Tibial nerve (tissue), 4 donors: ENCODE measurements around the gene MYH14. TPM values are rescaled to one million over a fixed set of nuclear protein-coding genes. Genes with fewer than 3 reads are reported as not detected.
"Not testable (repeated sequence)": the region's sequence is repeated elsewhere in the genome, so short reads cannot be mapped to it uniquely, and the experiment has no call there.

Experiments
- DNase-seq, 2 donors: peaks; one replicate each; pipeline ENCODE4 v3.0.0-alpha.2; 2019; ENCODE audit warnings: low spot score in 2 of 2
- H3K27ac ChIP-seq, 4 donors: fragments of 200-600 bp; sonication (generic) in 3 of 4; one replicate each; pipeline ENCODE4 v1.5.1; 2017 to 2019; ENCODE audit warnings: mild to moderate bottlenecking in 1 of 4
- H3K27me3 ChIP-seq, 2 donors: fragments of 200-600 bp; sonication (generic) in 1 of 2; one replicate each; pipeline versions ENCODE4 v1.5.1 to v1.6.0; 2017 to 2019
- H3K36me3 ChIP-seq, 3 donors: fragments of 200-600 bp; sonication (generic); one replicate each; pipeline ENCODE4 v1.5.1; 2018 to 2019
- H3K4me1 ChIP-seq, 4 donors: fragments of 200-600 bp; sonication (generic) in 3 of 4; one replicate each; pipeline ENCODE4 v1.5.1; 2017 to 2019
- H3K4me3 ChIP-seq, 4 donors: fragments of 200-600 bp; sonication (generic) in 3 of 4; one replicate each; pipeline ENCODE4 v1.5.1; 2017 to 2019; ENCODE audit warnings: mild to moderate bottlenecking in 1 of 4, moderate library complexity in 1 of 4
- H3K9me3 ChIP-seq, 4 donors: fragments of 200-600 bp; sonication (generic) in 3 of 4; one replicate each; pipeline ENCODE4 v1.5.1; 2017 to 2019
- EP300 ChIP-seq, 2 donors: sonication (generic); formaldehyde crosslinking; IDR thresholded peaks; one replicate each; pipeline ENCODE4 v1.6.1; 2017; ENCODE audit warnings: antibody characterized with exemption in 2 of 2, mild to moderate bottlenecking in 1 of 2
- POLR2A ChIP-seq, 2 donors: fragments of 450-650 bp; IDR thresholded peaks; one replicate each; pipeline ENCODE4 v1.6.1; 2017; ENCODE audit warnings: antibody characterized with exemption in 2 of 2, mild to moderate bottlenecking in 2 of 2, moderate library complexity in 2 of 2
- WGBS, 2 donors: methylation state at CpG; one replicate each; pipeline ENCODE4 v1.1.5; 2018; 5-methylcytosine and 5-hydroxymethylcytosine counted together
- total RNA-seq, 4 donors: library from RNA; depleted of rRNA; stranded (reverse); fragments of >200 nt; gene quantifications; one replicate each; pipeline ENCODE4 v1.1.0, GENCODE V29; 2016
- TF ChIP-seq, protein P1 (sequence below), 5 experiments: fragments of 200-600 bp in 3 of 5; fragments of 450-650 bp in 2 of 5; sonication (generic) in 3 of 5; IDR thresholded peaks; one replicate each; pipeline ENCODE4 v1.5.1; 2016 to 2019; ENCODE audit warnings: antibody characterized with exemption in 5 of 5, mild to moderate bottlenecking in 3 of 5, moderate library complexity in 2 of 5

MYH14 gene
- total RNA-seq, 4 donors from 2014 or later = 12.9 to 30.3 (median 15.3) TPM

DNA sequence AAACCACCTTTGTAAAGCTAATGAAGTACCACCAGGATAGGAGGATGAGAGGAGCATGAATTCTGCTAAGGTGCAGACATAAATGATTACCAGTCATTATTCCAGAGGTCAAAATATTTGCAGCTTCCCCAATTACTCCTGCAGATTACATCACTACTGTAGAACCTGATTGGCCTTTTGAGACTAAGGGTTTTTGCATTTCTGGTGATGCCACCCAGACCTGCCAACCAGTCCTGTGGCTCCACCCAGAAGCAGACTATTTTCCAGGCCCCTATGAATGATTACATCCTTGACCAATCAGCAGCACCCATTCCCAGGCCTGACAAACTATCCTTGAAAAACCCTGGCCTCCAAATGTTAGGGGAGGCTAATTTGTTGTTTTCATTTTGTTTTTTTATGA, 136.9 kb downstream of the MYH14 start:
- Histone ChIP-seq H3K4me3 (no peak overlapping the region), H3K9me3 (peaks cover 0 to 14% (median 0%) of the 10 kb centered on the region in 4 donors), H3K27ac (no peak overlapping the region), H3K36me3 (no peaks in the 10 kb centered on the region), H3K27me3 (peaks cover 0 to 2% of the 10 kb centered on the region in 2 donors), H3K4me1 (no peaks in the 10 kb centered on the region)
- TF ChIP-seq POLR2A (IDR thresholded peaks at IDR 0.05) (no peak), EP300 (IDR thresholded peaks at IDR 0.05) (no peak)
- TF ChIP-seq, protein P1, sequence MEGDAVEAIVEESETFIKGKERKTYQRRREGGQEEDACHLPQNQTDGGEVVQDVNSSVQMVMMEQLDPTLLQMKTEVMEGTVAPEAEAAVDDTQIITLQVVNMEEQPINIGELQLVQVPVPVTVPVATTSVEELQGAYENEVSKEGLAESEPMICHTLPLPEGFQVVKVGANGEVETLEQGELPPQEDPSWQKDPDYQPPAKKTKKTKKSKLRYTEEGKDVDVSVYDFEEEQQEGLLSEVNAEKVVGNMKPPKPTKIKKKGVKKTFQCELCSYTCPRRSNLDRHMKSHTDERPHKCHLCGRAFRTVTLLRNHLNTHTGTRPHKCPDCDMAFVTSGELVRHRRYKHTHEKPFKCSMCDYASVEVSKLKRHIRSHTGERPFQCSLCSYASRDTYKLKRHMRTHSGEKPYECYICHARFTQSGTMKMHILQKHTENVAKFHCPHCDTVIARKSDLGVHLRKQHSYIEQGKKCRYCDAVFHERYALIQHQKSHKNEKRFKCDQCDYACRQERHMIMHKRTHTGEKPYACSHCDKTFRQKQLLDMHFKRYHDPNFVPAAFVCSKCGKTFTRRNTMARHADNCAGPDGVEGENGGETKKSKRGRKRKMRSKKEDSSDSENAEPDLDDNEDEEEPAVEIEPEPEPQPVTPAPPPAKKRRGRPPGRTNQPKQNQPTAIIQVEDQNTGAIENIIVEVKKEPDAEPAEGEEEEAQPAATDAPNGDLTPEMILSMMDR (IDR thresholded peaks at IDR 0.05) = no peak
- DNase-seq = no peak

DNA sequence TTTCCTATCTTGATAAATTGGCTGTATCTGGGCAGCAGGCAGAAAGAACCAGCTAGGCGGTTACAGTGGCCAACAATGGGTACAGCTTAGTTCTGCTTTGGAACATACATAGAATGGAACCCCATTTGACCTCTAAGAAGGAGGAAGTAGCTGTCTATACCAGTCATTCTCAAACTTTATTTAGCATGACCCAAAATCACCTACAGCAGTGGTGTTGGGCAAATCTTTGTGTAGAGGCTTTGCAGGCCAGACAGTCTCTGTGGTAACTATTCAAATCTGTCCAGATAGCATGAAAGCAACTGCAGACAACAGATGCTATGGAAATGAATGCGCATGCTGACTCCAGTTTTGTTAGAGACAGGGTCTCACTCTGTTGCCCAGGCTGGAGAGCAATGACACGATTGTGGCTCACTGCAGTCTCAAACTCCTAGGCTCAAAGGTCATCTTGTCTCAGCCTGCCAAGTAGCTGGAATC, 137.7 kb downstream of the MYH14 start:
- Histone ChIP-seq H3K27ac (no peak overlapping the region), H3K4me3 (no peak overlapping the region), H3K4me1 (no peaks in the 10 kb centered on the region), H3K27me3 (no peaks in the 10 kb centered on the region), H3K36me3 (no peaks in the 10 kb centered on the region), H3K9me3 (peaks cover 0 to 16% (median 0%) of the 10 kb centered on the region in 4 donors)
- 81 to 85% methylated on average over 3 of the region's 3 CpGs for WGBS, 2 donors
- TF ChIP-seq, protein P1 (IDR thresholded peaks at IDR 0.05) = no peak
- TF ChIP-seq POLR2A (IDR thresholded peaks at IDR 0.05) (no peak), EP300 (IDR thresholded peaks at IDR 0.05) (no peak)
- DNase-seq = no peak

DNA sequence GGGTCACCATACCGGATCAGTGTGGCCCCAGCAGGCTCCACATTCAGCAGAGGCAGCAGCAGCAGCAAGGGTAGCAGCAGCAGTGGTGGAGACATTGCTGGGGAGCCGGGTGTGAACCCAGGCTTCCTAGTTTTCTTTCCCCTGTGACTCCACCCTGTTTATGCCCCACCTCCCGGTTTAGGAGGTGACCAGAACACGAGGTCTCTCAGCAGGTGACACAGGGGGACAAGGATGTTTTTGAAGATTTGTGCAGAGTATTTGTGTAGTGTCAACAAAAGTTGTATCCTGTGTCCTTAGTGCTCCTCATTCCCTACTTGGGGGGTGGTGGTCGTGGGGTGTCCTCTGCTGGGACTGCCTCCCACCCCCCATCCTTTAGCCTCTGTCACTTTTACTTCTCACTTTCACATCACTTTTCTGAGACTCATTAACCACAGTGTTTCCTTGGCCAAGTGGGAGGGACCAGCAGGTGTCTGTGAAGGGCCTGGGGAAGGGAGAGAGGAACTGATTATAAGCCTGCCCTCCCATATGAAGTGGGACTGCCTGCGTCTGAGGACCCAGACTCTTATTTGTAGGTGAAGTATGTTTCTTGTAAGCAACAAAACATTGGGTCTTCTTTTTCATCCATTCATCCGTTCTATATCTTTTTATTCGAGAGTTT, 141.4 kb downstream of the MYH14 start:
- Histone ChIP-seq H3K9me3 (peaks cover 0 to 16% (median 0%) of the 10 kb centered on the region in 4 donors), H3K4me1 (peaks cover 0 to 4% (median 0%) of the 10 kb centered on the region in 4 donors), H3K27me3 (no peaks in the 10 kb centered on the region), H3K27ac (peak overlapping the region in 1 of 4 donors; percentile 3), H3K36me3 (no peaks in the 10 kb centered on the region), H3K4me3 (peak overlapping the region in 1 of 4 donors; percentile 26)
- 63 to 75% methylated on average over 8 of the region's 8 CpGs for WGBS, 2 donors
- no peak for DNase-seq
- TF ChIP-seq, protein P1 (IDR thresholded peaks at IDR 0.05) = no peak
- no peak for TF ChIP-seq EP300 (IDR thresholded peaks at IDR 0.05)
- no peak for TF ChIP-seq POLR2A (IDR thresholded peaks at IDR 0.05)

DNA sequence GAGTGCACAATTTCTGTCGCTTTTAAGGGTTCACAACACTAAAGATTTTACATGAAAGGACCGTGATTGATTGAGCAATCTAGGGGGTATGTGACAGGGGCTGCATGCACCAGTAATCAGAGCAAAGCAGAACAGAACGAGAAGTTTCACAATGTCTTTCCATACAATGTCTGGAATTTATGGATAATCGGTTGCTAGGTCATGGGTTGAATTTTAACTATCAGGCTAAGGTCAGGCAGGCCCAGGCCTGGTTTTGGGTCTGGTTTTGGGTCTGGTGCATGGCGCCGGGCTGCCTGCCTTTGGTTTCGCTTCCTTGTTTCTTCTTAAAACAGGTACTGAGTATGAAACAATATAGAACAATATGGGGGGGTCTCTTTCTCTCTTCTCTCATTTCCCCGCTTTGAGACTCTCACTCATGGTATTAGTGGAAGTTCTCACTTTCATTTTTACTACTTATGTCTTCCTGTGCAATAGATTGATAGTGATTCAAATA, 143.7 kb downstream of the MYH14 start:
- not testable (repeated sequence) for H3K4me1 ChIP-seq, DNase-seq, H3K36me3 ChIP-seq, H3K27ac ChIP-seq, H3K27me3 ChIP-seq, H3K4me3 ChIP-seq
- peaks cover 0 to 13% (median 0%) of the 10 kb centered on the region in 4 donors for H3K9me3 ChIP-seq
- WGBS, 2 donors = 75 to 79% methylated on average over 8 of the region's 8 CpGs

DNA sequence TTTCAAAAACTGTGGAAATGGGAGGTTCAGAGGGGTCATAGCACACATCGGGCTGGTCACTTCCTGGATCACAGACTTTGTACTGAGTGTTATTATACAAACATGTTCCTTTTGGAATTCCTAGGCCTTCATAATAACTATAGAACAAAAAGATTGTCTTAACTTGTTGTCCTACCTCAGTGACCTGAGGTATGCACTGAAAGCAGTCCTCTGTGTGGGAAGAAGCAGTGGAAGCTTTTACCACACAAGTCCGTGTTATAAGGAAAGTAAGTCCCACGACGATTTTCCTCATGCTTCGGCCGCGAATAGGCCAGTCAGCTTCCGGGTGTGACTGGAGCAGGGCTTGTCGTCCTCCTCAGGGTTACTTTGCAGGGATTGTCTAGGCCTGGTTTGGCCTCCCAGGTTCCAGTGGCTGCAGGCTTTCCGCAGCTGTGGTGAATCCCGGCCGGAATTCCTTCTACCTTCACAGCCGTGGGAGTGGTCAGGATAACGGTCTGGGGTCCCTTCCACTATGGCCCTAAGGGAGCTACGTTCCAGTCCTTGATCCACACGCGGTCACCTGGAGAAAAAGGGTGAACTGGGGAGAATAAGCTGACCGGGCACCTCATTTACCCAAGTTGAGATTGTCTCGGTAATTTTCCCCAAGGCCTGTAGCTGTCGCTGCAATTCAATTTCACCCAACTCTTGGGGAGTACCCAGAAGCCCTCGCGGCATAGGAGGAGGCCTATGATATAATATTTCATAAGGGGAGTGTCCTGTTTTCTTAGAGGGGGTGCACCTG, 146.0 kb downstream of the MYH14 start:
- Histone ChIP-seq H3K9me3 (peaks cover 0 to 11% (median 0%) of the 10 kb centered on the region in 4 donors), H3K27me3 (no peaks in the 10 kb centered on the region), H3K4me1 (peaks cover 0 to 4% (median 0%) of the 10 kb centered on the region in 4 donors), H3K4me3 (no peak overlapping the region), H3K27ac (no peak overlapping the region), H3K36me3 (no peaks in the 10 kb centered on the region)
- WGBS, 2 donors = 54 to 59% methylated on average over 22 of the region's 22 CpGs
- no peak for DNase-seq
- TF ChIP-seq EP300 (IDR thresholded peaks at IDR 0.05) = no peak
- TF ChIP-seq, protein P1 (IDR thresholded peaks at IDR 0.05) = no peak
- no peak for TF ChIP-seq POLR2A (IDR thresholded peaks at IDR 0.05)
